Erythroblast (primary cell): ENCODE measurements around the gene CDKN1A.

Source experiments
- GATA1 ChIP-seq: IDR thresholded peaks from 2 replicates; pipeline ENCODE4 v1.6.1; 2011; ENCODE audit warnings: low read depth, mild to moderate bottlenecking, control low read depth, low read length, moderate library complexity
- POLR2A ChIP-seq: IDR thresholded peaks from 2 replicates; pipeline ENCODE4 v1.6.1; 2011; ENCODE audit warnings: mild to moderate bottlenecking, low read length

- TF ChIP-seq POLR2A = no peak
- no peak for TF ChIP-seq GATA1
Measured at GRCh38 chr6:36703081-36703606, 24.6 kb downstream of the CDKN1A start.
